IMR-90 (cell line): ENCODE data around the gene FAM110A. TPM values are rescaled to one million over a fixed set of nuclear protein-coding genes. Genes with fewer than 3 reads are reported as not detected.

ENCODE experiments used
- ATAC-seq: fragments of 200-7000 bp; cut with Tn5 transposase; 2 replicates; pipeline ENCODE4 v1.9.1; 2020; ENCODE audit warnings: low read depth, mild to moderate bottlenecking, moderate library complexity
- BruUV-seq: library from RNA; stranded (reverse); fragments of 400-500 nt; replicated peaks from 2 replicates; lab custom pipeline; 2021; lab: Mats Ljungman, UMichigan
- CTCF ChIA-PET: fragments of 300-600 bp; formaldehyde crosslinking; extraction: SDS; loops from one replicate; lab custom pipeline; 2021; ENCODE audit warnings: antibody characterized with exemption; lab: Yijun Ruan, JAX
- POLR2A ChIA-PET: fragments of 300-600 bp; sonication (Branson Sonifier 250); formaldehyde crosslinking; loops from one replicate; lab custom pipeline; 2022; ENCODE audit warnings: antibody characterized with exemption; ENCODE audit not compliant: unreplicated experiment; lab: Charles Lee
- DNase-seq: peaks from one replicate; pipeline ENCODE4 v3.0.0; 2013
- H2AFZ ChIP-seq: replicated peaks from 2 replicates; pipeline ENCODE3; 2013; ENCODE audit warnings: low read length, mild to moderate bottlenecking; ENCODE audit not compliant: poor library complexity
- H2AK5ac ChIP-seq: 2 replicates; pipeline ENCODE4 v1.6.1; 2013; ENCODE audit warnings: low read depth, low read length, inconsistent platforms
- H2AK9ac ChIP-seq: replicated peaks from 2 replicates; pipeline ENCODE3; 2013; ENCODE audit warnings: mild to moderate bottlenecking, low read depth, low read length, moderate library complexity; ENCODE audit not compliant: poor library complexity
- H2BK120ac ChIP-seq: 2 replicates; pipeline ENCODE4 v1.6.1; 2013; ENCODE audit warnings: low read depth, low read length, inconsistent platforms
- H2BK15ac ChIP-seq: 3 replicates; pipeline ENCODE4 v1.6.1; 2013; ENCODE audit warnings: low read depth, low read length, inconsistent platforms
- H2BK20ac ChIP-seq: 2 replicates; pipeline ENCODE4 v1.6.1; 2013; ENCODE audit warnings: low read depth, mild to moderate bottlenecking, inconsistent platforms, low read length, moderate library complexity
- H2BK5ac ChIP-seq: 2 replicates; pipeline ENCODE4 v1.6.1; 2013; ENCODE audit warnings: mild to moderate bottlenecking, low read depth, low read length, inconsistent platforms; ENCODE audit not compliant: poor library complexity, severe bottlenecking
- H3K14ac ChIP-seq: replicated peaks from 2 replicates; pipeline ENCODE4 v1.6.1; 2013; ENCODE audit warnings: low read depth, low read length, inconsistent platforms
- H3K18ac ChIP-seq: 2 replicates; pipeline ENCODE4 v1.6.1; 2013; ENCODE audit warnings: low read depth, low read length, control low read depth
- H3K23ac ChIP-seq: 2 replicates; pipeline ENCODE4 v1.6.1; 2013; ENCODE audit warnings: low read depth, low read length, inconsistent platforms
- H3K27ac ChIP-seq: 2 replicates; pipeline ENCODE4 v1.5.1; 2013; ENCODE audit warnings: mild to moderate bottlenecking, control low read depth, low read length; ENCODE audit not compliant: insufficient read depth
- H3K27me3 ChIP-seq: 2 replicates; pipeline ENCODE4 v1.6.1; 2013; ENCODE audit warnings: low read length; ENCODE audit not compliant: control insufficient read depth, insufficient read depth
- H3K36me3 ChIP-seq: 2 replicates; pipeline ENCODE4 v1.6.1; 2013; ENCODE audit warnings: low read length, mixed read lengths; ENCODE audit not compliant: control insufficient read depth, insufficient read depth
- H3K4ac ChIP-seq: 2 replicates; pipeline ENCODE4 v1.6.1; 2013; ENCODE audit warnings: low read depth, low read length, inconsistent platforms
- H3K4me1 ChIP-seq: 2 replicates; pipeline ENCODE4 v1.6.1; 2013; ENCODE audit warnings: low read length, mixed read lengths; ENCODE audit not compliant: control insufficient read depth, insufficient read depth
- H3K4me2 ChIP-seq: 2 replicates; pipeline ENCODE4 v1.6.1; 2013; ENCODE audit warnings: low read depth, mild to moderate bottlenecking, control low read depth, low read length, moderate library complexity
- H3K4me3 ChIP-seq: 2 replicates; pipeline ENCODE4 v1.5.1; 2013; ENCODE audit warnings: low read depth, mild to moderate bottlenecking, control low read depth, low read length, moderate library complexity; ENCODE audit not compliant: insufficient read depth
- H3K56ac ChIP-seq: 2 replicates; pipeline ENCODE4 v1.6.1; 2013; ENCODE audit warnings: low read length, inconsistent platforms; ENCODE audit not compliant: insufficient read depth; ENCODE audit errors: extremely low read depth
- H3K79me1 ChIP-seq, 2 experiments: 2 replicates each; pipeline ENCODE4 v1.6.1; 2013; ENCODE audit warnings: low read length in 2 of 2, inconsistent platforms in 1 of 2, low read depth in 1 of 2
- H3K9ac ChIP-seq: 2 replicates; pipeline ENCODE4 v1.6.1; 2013; ENCODE audit warnings: low read depth, low read length, control low read depth
- H3K9me1 ChIP-seq: 2 replicates; pipeline ENCODE4 v1.6.1; 2013; ENCODE audit warnings: low read length, inconsistent platforms; ENCODE audit not compliant: insufficient read depth
- H3K9me3 ChIP-seq: 2 replicates; pipeline ENCODE4 v1.6.1; 2013; ENCODE audit warnings: low read length; ENCODE audit not compliant: control insufficient read depth, insufficient read depth
- H4K20me1 ChIP-seq: 2 replicates; pipeline ENCODE4 v1.6.1; 2013; ENCODE audit warnings: low read length, inconsistent platforms; ENCODE audit not compliant: insufficient read depth
- H4K5ac ChIP-seq: 2 replicates; pipeline ENCODE4 v1.6.1; 2013; ENCODE audit warnings: mild to moderate bottlenecking, low read depth, low read length, control low read depth
- H4K8ac ChIP-seq, 2 experiments: 2 replicates each; pipeline ENCODE4 v1.6.1; 2013; ENCODE audit warnings: low read depth in 2 of 2, low read length in 2 of 2, control low read depth in 1 of 2, inconsistent platforms in 1 of 2
- H4K91ac ChIP-seq: 2 replicates; pipeline ENCODE4 v1.6.1; 2013; ENCODE audit warnings: low read depth, low read length, inconsistent platforms; ENCODE audit not compliant: insufficient read depth
- MAZ ChIP-seq: IDR thresholded peaks from 2 replicates; pipeline ENCODE4 v1.6.1; 2012; ENCODE audit warnings: low read depth, mild to moderate bottlenecking, low read length, improper control_type of control experiment, moderate library complexity, borderline replicate concordance
- MXI1 ChIP-seq: IDR thresholded peaks from 2 replicates; pipeline ENCODE4 v1.6.1; 2012; ENCODE audit warnings: low read depth, mild to moderate bottlenecking, low read length, moderate library complexity, borderline replicate concordance
- WGBS, 2 experiments: methylation state at CpG; one replicate each; pipeline versions ENCODE4 v1.1.5 to v1.1.7; 2013; ENCODE audit warnings: missing lambda C conversion rate in 2 of 2; ENCODE audit not compliant: insufficient read length in 1 of 2; ENCODE audit errors: extremely low coverage in 2 of 2; 5-methylcytosine and 5-hydroxymethylcytosine counted together
- dilution Hi-C: fragments of 300-500 bp; cut with HindIII; formaldehyde crosslinking; loops from one replicate; pipeline ENCODE4 v1.14.3; 2018; ENCODE audit warnings: low sequenced_read_pairs; ENCODE audit not compliant: unreplicated experiment
- in situ Hi-C: fragments of 300-500 bp; cut with MboI; formaldehyde crosslinking; loops from 3 replicates; pipeline ENCODE4 v1.14.3; 2019; ENCODE audit warnings: low sequenced_read_pairs, inconsistent platforms, mixed read lengths
- intact Hi-C: fragments of 100-400 bp; cut with micrococcal nuclease; formaldehyde crosslinking; loops from 2 replicates; pipeline ENCODE4 v1.10.0; 2022
- polyA plus RNA-seq, 3 experiments: library from polyadenylated mRNA; depleted of rRNA; stranded (reverse); fragments of >200 nt; gene quantifications; 2 replicates each; pipeline ENCODE4 v1.2.3, GENCODE V29; 2012; ENCODE audit warnings: low replicate concordance in 1 of 3
- total RNA-seq: library from RNA; depleted of rRNA; stranded (reverse); fragments of >200 nt; gene quantifications from 2 replicates; pipeline ENCODE4 v1.2.3, GENCODE V29; 2012

FAM110A gene
- total and polyA plus RNA-seq, 2 of the 4 experiments (the other 2 are of a cell fraction), result 0.36 to 3.6 TPM

GRCh38 chr20:845226-845868 is 11.8 kb downstream of the FAM110A start:
- no peak for ATAC-seq

More at GRCh38 chr20:845226-845868, 11.8 kb downstream of the FAM110A start:
- no peak overlapping the region for H3K14ac ChIP-seq
- no peak overlapping the region for H3K18ac ChIP-seq
- intact Hi-C loops, result no loop called here
- CTCF ChIA-PET, result no interaction called here
- H2AK5ac ChIP-seq, result no peak overlapping the region
- H3K9ac ChIP-seq, result no peak overlapping the region
- H3K27ac ChIP-seq, result no peak overlapping the region
- no peak overlapping the region for H2BK20ac ChIP-seq
- H2AFZ ChIP-seq, result peak overlapping the region; percentile 41
- TF ChIP-seq MXI1, result no peak
- no peak for TF ChIP-seq MAZ
- H3K4ac ChIP-seq, result no peak overlapping the region
- WGBS, 2 experiments, result 64% methylated on average over 15 of the region's 50 CpGs; no CpG with 5 or more reads in 1 of the 2 experiments
- H2BK5ac ChIP-seq, result no peak overlapping the region
- no peak overlapping the region for H4K91ac ChIP-seq
- POLR2A ChIA-PET, result no interaction called here
- no peaks in the 10 kb centered on the region for H3K9me3 ChIP-seq
- no peak overlapping the region for H2BK15ac ChIP-seq
- in situ Hi-C loops, result no loop called here
- H3K56ac ChIP-seq, result no peak overlapping the region
- no TSS peak for BruUV-seq
- no peak overlapping the region for H4K8ac ChIP-seq
- H3K4me3 ChIP-seq, result no peak overlapping the region
- no peak for DNase-seq
- no peaks in the 10 kb centered on the region; the same call in 1 of the 2 replicates for H4K20me1 ChIP-seq
- H3K79me1 ChIP-seq, result peaks cover 12 to 25% of the 10 kb centered on the region in 2 experiments
- no peak overlapping the region for H4K5ac ChIP-seq
- dilution Hi-C loops, result no loop called here
- no peak overlapping the region for H2BK120ac ChIP-seq
- H2AK9ac ChIP-seq, result no peak overlapping the region
- no peak overlapping the region for H3K4me2 ChIP-seq
- no peaks in the 10 kb centered on the region for H3K36me3 ChIP-seq
- peaks cover 2% of the 10 kb centered on the region; the same call in 1 of the 2 replicates for H3K9me1 ChIP-seq
- peaks cover 5% of the 10 kb centered on the region for H3K4me1 ChIP-seq
- H3K27me3 ChIP-seq, result no peaks in the 10 kb centered on the region
- no peak overlapping the region for H3K23ac ChIP-seq
